Forelimb muscle (tissue), 1 donor: ENCODE results near the gene DPP3. TPM values are rescaled to one million over a fixed set of nuclear protein-coding genes. Genes with fewer than 3 reads are reported as not detected.

Experiments used
- polyA plus RNA-seq: library from polyadenylated mRNA; unstranded; fragments of 120-200 nt; gene quantifications from one replicate; pipeline ENCODE4 v1.2.1, GENCODE V29; 2013; ENCODE audit not compliant: insufficient read length

DPP3 gene
- polyA plus RNA-seq, 1 donor, result 24.0 TPM

Other genes starting within 250 kb of the DPP3 start
- 19.0 TPM for gene KLC2, start 222.7 kb upstream of the DPP3 start, polyA plus RNA-seq
- 89.7 TPM for gene RAB1B, start 211.8 kb upstream of the DPP3 start, polyA plus RNA-seq
- 2.3 TPM for gene CNIH2, start 202.3 kb upstream of the DPP3 start, polyA plus RNA-seq
- gene YIF1A, start 191.3 kb upstream of the DPP3 start, polyA plus RNA-seq, result 48.9 TPM
- not detected for gene TMEM151A, start 188.5 kb upstream of the DPP3 start, polyA plus RNA-seq
- 76.4 TPM for gene CD248, start 163.4 kb upstream of the DPP3 start, polyA plus RNA-seq
- 12.1 TPM for gene RIN1, start 144.0 kb upstream of the DPP3 start, polyA plus RNA-seq
- gene BRMS1, start 135.3 kb upstream of the DPP3 start, polyA plus RNA-seq, result 21.8 TPM
- 20.3 TPM for gene B4GAT1, start 132.8 kb upstream of the DPP3 start, polyA plus RNA-seq
- 32.1 TPM for gene SLC29A2, start 108.7 kb upstream of the DPP3 start, polyA plus RNA-seq
- 0.28 TPM for gene NPAS4, start 59.4 kb upstream of the DPP3 start, polyA plus RNA-seq
- gene MRPL11, start 41.6 kb upstream of the DPP3 start, polyA plus RNA-seq, result 50.0 TPM
- 6.9 TPM for gene PELI3, start 13.5 kb upstream of the DPP3 start, polyA plus RNA-seq
- 17.8 TPM for gene BBS1, start 30.2 kb downstream of the DPP3 start, polyA plus RNA-seq
- 4.3 TPM for gene ZDHHC24, start 65.6 kb downstream of the DPP3 start, polyA plus RNA-seq
- 24.1 TPM for gene ACTN3, start 66.5 kb downstream of the DPP3 start, polyA plus RNA-seq
- 22.6 TPM for gene CTSF, start 88.2 kb downstream of the DPP3 start, polyA plus RNA-seq
- 0.06 TPM for gene CCDC87, start 112.6 kb downstream of the DPP3 start, polyA plus RNA-seq
- 33.0 TPM for gene CCS, start 112.8 kb downstream of the DPP3 start, polyA plus RNA-seq
- gene RBM14, start 136.2 kb downstream of the DPP3 start, polyA plus RNA-seq, result 34.5 TPM
- gene RBM4, start 158.3 kb downstream of the DPP3 start, polyA plus RNA-seq, result 127 TPM
- 35.7 TPM for gene RBM4B, start 197.5 kb downstream of the DPP3 start, polyA plus RNA-seq
- 15.9 TPM for gene SPTBN2, start 248.8 kb downstream of the DPP3 start, polyA plus RNA-seq